GM18517 (cell line): ENCODE results near the gene SH3YL1.

Experiments used
- ATAC-seq: cut with Tn5 transposase; IDR thresholded peaks from one replicate; pipeline ENCODE4 v1.9.1; 2021; ENCODE audit warnings: mild to moderate bottlenecking, moderate library complexity; ENCODE audit not compliant: unreplicated experiment

Gene SH3YL1

DNA sequence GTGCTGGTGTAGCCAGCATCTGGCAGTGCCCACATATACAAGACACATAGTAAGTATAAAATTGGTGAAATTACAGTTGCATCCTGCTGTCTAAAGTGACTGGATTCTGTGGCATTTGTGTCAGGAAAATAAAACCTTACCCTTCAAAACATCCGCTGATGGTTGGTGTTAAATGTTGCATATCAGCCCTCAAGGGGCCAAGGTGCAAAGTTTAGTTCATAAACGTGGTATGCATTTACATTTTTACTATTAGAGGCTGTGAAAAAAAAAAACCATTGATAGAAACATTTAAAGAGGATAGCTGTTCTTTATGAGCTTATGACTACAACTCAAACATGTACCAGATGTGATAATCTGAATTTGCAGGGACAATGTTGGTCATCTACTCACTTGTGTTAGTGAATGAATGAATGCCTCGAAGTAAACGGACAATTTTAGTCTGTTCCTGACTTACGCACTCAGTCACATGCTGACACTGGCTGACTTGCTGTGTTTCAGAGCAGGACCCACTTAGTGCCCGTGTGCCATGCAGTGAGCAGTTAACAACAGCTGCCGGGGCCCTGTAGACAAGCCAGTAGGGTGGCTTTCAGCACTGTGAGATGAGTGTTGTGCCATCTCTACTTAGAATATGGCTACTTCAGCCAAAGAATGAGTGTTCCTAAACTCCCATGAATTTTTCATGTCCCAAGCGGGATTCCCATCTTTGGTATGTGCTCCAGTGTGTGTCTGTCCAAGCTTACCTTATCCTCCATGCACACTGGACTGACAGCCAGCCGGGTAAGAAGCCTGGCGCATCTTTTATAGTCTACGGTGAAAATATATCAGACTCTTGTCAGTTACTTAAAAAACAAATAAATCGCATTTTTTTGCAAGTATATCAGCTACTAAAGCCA, 18.8 kb upstream of the SH3YL1 start:
- no peak for ATAC-seq

DNA sequence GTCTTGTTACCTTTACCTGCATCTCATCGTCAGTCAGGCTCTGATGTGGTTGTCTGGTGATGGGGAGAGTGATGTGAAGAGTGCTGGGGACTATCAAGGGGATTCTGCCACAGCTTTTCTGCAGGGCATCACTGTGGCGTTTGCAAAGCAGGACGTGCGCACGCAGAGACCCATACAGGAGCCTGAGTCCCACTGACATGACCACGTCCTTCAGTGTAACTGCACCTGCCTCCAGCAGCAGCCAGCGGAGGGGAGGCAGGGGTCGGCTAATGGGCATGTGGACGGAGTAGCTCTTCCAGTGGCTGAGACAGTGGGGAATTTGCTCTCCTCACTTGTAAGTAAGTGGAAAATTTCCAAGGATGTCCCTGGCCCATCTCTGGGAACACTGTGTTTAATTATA, 17.5 kb upstream of the SH3YL1 start:
- no peak for ATAC-seq

DNA sequence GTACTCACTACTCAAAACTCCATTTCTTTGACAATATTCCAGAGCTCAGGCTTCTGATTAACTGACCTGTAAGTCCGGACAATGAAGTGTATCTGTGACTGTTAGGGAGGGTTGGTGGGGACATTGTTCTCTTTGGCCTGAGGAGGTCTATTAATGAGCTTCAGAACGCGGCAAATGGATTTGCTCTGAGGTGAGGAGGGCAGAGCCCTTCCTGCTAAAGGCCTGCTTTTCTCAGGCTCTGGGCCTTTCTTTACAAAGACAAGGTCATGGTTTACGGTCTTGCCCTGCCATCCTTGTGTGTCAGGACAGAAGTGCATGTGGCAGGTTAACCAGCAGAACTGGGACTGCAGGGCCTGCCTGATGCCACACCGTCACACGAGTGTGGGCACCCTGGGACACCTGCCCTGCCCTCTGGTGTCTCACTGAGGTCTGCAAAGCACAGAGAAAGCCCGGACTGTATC, 16.8 kb upstream of the SH3YL1 start:
- no peak for ATAC-seq

DNA sequence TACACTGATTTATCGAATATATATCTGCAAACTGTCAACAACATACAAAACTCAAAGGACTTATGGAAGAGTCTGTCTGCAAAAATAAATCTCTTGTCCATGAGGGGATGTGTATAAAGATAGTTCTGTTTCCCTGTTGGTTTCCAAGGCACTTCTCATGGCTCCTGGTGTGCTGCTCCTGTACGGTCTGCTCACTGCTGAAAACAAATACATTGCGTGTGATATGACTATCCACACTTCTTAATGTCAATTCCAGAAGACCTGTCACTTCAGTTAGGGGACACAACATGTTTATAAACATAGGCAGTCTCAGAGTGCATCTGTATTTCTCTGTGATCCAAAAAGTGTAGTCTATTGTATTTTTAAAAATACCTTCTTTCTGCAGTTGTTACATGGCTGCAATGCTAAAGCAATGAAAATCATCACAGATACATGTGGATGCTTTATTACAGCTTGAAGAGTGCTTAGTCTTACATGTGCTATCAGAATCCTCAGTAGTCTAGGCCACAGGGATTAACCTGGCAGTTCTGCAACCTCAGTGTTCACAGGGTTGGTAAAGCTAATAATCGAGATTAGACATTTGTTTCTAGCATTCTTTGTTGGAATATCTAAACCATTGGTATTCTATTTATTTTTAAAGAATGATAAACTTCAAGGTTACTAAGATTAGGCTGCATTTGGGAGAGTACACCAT, 16.3 kb upstream of the SH3YL1 start:
- no peak for ATAC-seq

DNA sequence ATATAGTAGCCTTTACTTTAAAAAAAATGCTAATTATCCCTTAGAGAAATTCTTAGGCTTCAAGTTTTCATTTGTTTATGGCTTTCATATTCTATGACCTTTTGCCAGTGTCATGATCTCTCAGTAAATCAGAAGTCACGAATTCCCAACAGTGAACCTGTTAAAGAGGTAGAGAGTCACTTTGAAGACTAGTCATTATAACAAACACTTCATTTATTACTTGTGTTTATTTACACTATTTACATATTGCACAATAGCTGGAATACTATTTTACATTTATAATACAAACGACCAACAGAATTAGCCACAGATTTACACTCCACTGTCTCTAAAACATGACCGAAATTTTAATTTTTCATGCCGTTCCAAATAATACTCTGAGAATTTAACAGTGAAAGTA, 15.5 kb upstream of the SH3YL1 start:
- no peak for ATAC-seq

DNA sequence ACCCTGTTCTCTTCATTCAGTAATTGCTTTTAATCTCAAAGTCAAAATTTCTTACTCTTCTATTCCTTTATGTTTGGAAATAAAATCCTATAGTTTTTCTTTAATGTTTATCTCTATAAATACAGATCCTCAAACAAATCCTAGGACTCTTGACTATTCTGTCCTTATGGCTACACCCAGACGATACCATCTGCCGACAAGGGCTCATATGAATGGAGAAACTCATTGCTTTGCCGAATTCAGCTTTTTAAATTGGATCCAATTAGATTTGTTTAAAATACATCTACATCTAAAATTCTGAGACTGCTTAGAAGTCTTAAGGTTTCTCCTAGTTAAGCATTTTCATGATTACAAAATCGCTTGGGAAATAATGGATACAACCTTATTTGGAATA, 15.1 kb upstream of the SH3YL1 start:
- ATAC-seq, result no peak

DNA sequence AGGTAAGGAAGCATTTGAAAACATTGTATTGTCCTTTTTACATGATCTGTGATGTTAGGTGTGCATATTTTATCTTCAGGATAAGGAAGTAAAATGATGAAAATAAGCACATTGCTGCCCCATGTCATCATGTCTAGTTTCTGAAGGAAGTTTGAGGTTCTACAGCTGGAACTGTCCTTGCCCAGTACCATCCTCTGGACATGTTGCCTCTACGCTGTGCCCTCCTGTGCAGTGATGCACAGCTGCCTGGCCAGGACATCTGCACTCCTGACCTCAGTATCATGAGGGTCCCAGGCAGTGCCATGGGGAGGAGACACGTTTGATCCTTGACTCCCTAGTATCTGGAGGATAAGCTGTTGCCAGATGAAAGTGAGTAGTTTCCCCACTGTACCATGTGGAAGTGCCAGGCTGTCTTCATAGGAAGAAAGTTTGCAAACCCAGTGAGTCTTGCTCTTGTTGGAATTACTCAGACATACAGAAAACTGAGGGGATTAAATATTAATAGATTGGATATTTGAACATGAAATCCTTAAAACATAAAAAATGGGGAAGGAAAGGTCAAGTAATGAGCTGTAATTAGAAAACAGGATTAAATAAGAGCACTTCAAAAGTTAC, 14.6 kb upstream of the SH3YL1 start:
- no peak for ATAC-seq

DNA sequence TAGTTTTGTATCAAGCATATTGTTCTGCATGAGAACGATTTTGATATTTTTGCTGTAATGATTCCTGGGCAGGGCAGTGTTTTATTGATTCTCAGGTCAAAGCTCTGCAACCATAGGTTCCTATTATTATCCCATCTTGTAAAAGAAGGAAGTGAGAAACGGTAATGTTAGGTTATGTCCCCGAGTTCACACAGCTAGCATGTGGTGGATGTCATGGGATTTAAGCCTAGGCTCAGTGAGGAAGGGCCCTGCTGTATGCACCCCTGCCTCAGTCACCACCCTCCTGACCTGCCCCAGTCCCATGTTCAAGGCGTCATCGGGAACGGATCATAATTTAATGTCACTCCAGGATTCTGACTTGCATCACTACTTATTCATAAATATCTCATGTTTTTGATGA, 11.6 kb upstream of the SH3YL1 start:
- ATAC-seq, result peak; percentile 89

DNA sequence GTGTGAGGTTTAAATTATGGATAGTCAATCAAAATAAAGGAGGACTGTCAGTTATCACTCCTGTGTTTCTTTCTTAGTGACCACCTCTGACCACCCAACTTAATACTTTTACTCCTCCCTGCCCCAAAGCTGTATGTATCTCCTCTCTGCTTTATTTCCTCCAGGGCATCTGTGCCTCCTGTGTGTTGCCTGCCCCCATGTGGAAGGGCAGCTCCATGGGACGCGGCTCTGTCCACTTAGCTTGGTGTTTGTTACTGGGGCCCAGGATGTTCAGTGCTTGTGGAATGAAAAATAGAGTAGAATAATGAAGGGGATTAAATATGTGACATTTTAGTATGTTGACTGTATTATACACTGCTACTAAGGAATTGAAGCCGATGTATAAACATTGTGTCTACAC, 10.7 kb upstream of the SH3YL1 start:
- ATAC-seq, result no peak

DNA sequence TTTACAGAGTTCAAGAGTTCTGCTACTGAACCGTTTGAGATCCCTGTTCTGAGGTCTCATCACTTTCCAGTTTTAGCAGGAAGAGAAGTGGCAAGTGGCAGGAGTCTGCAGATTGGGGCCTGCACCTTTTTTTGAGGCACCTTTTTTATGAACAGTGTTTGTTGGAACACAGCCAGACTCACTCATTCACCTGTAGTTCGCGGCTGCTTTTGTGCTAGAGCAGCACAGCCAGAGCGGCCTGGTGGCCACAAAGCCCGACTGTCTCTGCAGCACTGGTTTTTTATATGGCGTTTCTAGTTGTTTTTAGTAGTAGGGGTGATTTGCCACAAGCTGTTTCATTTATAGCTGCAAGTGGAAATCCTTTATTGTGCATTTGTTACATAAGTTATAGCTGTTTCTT, 9.5 kb upstream of the SH3YL1 start:
- no peak for ATAC-seq

DNA sequence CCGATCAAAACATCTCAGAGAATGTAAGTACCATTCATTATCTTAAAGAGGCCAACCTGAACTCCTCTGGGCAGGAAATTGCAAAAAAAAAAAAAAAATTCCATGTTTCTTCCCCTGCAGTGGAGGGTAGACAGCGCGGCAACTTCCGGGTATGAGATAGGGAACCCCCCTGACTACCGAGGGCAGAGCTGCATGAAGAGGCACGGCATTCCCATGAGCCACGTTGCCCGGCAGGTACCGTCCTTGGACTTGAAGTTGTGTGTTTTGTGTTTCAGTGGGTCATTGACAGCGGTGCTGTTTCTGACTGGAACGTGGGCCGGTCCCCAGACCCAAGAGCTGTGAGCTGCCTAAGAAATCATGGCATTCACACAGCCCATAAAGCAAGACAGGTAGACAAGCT, 8.1 kb upstream of the SH3YL1 start:
- ATAC-seq, result no peak

DNA sequence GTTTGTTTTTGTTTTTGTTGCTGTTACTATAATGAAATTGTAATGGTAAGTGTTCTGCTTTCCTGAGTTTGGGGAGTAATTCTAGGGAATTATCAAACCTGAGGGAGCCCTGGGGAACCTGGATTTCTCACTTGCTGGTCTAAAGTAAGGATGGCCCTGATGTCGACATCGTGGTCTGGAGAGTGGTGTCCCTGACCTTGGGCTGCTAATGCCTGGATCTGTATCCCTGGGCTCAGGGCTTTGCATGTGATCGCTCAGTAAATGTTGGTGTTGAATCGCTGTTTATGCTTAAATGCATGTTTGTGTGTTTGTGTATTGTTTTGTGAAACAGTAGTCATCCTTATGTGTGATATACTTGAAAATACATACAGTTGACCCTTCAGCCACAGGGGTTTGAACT, 7.0 kb upstream of the SH3YL1 start:
- no peak for ATAC-seq

DNA sequence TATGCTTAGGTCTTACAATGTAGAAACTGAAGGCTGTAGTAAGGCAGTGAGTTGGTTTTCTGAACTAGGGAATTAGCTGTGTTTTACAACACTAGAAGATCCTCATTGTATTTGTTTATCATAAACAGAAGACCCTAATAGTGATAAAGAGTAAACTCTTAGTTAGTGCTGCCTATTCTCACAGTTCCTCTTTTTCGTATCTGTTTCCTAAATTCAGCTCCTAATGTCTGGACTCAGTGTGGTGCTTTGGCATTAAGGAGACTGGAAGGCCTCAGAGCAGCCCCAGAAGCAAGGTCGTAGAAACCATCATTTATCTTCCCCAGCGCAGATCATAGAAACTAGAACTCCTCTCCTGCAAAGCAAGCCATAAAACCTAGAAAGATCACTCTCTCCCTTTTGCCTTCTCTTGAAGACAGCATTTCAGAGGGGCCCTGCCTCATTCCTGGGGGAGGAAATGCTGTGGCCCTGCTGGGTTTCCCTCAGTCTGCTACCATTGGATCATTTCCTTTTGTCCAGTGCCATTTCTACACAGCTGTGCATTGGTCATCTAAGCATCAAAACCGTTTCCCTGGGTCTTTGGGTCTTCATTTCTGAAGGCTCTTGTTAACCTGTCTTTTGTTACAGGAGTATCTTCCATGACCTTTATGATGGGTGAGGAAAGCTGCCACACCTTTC, 5.7 kb upstream of the SH3YL1 start:
- no peak for ATAC-seq

DNA sequence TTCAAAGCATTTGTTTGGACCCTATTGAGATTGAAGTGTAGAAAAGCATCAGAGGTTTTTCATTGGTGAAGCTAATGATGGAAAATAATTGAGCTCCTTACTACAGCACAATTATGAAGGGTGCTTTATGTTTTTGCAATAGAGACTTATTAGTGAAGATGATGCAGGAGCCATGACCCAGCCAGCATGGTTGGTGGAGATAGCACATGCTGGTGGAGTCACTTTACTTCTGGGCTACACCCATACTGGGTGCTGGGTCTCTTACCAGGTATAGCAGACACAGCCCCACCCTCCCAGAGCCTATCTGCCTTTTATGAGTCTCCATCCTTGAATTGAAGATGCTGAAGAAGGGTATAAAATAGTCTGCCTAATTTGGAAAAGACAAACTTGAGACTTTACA, 4.5 kb upstream of the SH3YL1 start:
- ATAC-seq, result no peak

DNA sequence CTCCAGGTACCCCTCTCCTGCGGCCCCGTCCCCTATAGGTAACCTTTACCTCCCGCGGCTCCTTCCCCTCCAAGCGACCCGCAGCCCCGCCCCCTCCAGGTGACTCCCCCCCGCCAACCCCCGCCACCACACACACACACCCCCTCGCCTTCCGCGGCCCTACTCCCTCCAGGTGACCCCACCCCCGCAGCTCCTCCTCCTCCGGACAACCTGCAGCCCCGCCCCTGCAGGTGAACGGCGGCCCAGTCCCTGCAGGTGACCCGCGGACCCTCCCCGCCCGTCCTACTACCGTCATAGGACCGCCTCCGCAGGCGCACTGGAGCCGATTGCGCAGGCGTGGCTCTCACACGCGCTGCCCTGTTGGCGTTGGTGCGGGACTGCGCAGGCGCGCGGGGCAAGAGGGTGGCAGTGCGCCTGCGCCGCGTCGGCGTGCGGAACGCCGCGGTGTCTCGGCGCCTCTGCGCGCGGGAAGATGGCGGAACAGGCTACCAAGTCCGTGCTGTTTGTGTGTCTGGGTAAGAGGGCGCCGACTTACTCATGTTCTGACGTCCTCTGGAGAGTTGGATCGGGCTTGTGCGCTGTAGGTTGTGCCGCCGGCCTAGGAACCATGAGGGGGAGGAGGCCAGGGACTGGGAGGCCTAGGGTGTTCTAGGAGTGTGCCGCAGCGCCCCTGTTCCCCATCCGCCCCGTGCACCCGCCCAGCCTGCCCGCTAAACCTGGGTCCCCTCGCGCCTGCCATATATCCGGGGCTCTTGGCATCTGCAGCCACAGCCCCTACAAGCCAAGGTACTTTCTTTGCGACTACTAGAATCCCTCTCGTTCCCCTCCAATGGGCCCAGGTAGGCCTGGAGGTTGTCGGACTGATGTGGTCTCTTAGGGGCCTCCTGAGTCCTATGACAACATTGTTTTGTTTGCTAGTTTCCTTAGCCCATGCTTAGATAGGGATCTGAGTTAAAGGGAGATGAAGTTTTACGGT, 949 bp upstream of the SH3YL1 start, which contains the start of gene ACP1:
TSS of gene ACP1 (plus strand) at position 455 of the 976 bp plus-strand sequence. CDS start at position 473, 18 bp downstream.
- ATAC-seq, result peak; percentile 88

DNA sequence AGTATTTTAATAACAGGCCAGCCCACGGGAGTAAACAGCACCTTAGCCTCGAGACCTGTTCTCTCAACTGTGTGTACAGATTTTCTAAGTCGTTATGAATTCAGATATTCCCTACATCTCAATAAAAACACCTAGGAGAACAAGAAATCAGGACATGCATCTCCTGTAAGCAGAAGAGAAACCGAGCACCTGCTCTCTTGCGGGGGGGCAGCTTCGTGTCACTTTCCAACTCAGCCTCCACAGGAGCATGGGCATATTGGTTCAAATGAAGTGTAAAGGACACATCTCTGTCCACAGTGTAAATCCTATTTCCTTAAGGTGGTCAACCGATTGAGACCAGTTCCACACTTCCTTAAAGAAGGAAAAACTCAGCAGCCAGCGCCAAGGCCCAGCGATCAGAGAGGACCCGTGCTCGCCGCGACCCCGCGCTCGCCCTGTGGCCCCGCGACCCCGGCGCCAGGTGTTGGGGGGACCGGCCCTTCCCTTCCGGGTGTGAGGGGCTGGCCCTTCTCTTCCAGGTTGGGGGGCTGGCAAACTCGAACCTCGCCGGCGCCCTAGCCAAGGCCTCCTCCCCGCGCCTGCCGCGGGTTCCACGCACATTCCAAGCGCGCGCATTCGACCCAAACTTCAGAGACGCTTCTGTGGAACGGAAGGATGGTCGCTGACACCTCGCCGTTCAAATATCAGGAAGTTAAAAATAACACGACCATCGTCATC, 652 bp downstream of the SH3YL1 start:
- ATAC-seq, result no peak

DNA sequence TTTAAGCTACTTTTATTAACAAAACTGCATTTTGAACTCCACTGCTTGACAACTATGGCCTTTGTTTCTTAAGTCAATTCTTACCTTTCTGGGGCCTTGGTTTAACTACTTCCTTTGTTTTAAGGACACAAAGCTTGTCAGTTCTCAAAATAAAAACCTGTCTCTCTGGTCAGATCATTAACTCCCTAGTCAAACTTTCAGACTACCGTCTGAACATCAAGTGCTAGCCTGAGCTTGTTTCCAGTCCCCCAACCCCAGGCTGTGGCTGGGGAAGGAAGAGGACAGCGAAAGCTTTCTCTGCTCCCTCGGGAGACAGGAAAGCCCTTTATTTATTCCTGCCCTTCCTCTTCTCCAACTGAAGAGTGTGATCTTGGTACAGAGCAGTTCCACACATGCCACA, 1.7 kb downstream of the SH3YL1 start:
- ATAC-seq, result no peak

DNA sequence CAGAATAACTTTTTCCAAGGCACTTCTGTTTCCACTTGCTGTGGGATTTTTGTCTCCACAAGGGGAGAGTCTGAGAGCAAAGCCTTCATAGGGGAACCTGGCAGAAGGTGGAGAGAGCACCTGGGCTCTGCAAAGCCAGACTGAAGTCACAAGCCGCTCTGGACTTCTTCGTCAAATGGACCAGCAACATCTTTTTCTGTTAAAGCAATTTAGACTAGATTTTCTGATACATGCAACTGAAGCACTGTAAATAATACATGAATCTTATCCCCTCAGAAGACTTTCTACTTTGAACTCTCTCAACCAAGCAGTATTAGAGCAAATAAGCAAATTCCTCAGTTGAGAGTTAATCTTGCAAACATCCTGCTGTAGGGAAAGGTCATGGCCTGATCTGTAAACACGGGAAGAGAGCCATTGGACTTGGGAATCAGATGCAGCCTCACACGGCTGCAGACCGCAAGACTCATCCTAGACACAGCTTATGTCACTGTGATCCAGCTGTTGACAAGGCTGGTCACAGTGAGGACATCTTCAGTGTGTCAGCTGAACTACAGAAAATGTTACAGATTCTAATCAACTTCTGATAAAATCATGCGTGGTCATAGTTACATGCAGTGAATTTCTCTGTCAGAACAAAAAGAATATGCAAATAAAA, 3.2 kb downstream of the SH3YL1 start:
- no peak for ATAC-seq

DNA sequence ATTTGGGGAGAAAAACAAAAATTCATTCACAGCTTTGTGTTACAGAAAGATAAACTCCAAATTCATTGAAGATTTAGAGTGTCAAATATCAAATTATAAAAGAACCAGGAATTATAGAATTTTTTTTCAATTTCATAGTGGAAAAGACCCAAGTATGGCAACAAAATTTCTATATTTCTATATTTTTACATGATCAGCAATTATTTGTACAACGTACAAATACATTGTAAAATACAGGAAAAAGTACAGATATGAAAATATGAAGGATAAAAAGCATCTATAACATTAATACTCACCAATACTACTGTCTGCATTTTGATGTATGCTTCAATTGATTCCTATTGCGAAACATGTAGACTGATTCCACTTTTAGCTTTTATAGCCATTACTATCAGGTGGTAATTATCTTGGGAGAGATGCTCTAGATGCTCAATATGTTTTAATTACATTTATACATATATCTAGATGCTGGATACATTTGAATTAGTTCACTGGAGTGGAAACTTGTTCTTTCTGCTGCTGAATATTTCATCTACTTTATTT, 4.0 kb downstream of the SH3YL1 start:
- ATAC-seq, result no peak
